ENCODE data around the gene FCSK.

FCSK gene

GRCh38 chr16:70421473-70422311 is 32.7 kb upstream of the FCSK start:
- no peak for DNase-seq (ENCODE audit: insufficient read length, low spot score)
- no peak for TF ChIP-seq POLR2A (IDR thresholded peaks at IDR 0.05; ENCODE audit: low read depth, low read length)
- FAIRE-seq: no peak

GRCh38 chr16:70422543-70422942 is 31.9 kb upstream of the FCSK start:
- TF ChIP-seq POLR2A (IDR thresholded peaks at IDR 0.05; ENCODE audit: low read depth, low read length): no peak
- no peak for DNase-seq (ENCODE audit: insufficient read length, low spot score)
- FAIRE-seq: no peak

- TF ChIP-seq POLR2A (IDR thresholded peaks at IDR 0.05; ENCODE audit: low read depth, low read length): no peak
- no peak for FAIRE-seq
These were observed 26.6 kb upstream of the FCSK start for GRCh38 chr16:70427786-70428177.

GRCh38 chr16:70428178-70428998 is 26.0 kb upstream of the FCSK start:
- no peak for TF ChIP-seq POLR2A (IDR thresholded peaks at IDR 0.05; ENCODE audit: low read depth, low read length)
- DNase-seq (ENCODE audit: insufficient read length, low spot score) (peak; percentile 93), FAIRE-seq (peak; percentile 90)

More at GRCh38 chr16:70427786-70428177, 26.6 kb upstream of the FCSK start:
- DNase-seq (ENCODE audit: insufficient read length, low spot score): no peak

- FAIRE-seq (no peak), DNase-seq (ENCODE audit: insufficient read length, low spot score) (no peak)
- TF ChIP-seq POLR2A (IDR thresholded peaks at IDR 0.05; ENCODE audit: low read depth, low read length): no peak
These were observed 24.3 kb upstream of the FCSK start for GRCh38 chr16:70429888-70430666.

GRCh38 chr16:70430667-70431536 is 23.5 kb upstream of the FCSK start:
- no peak for TF ChIP-seq POLR2A (IDR thresholded peaks at IDR 0.05; ENCODE audit: low read depth, low read length)
- FAIRE-seq (no peak), DNase-seq (ENCODE audit: insufficient read length, low spot score) (no peak)

- FAIRE-seq (no peak), DNase-seq (ENCODE audit: insufficient read length, low spot score) (no peak)
- no peak for TF ChIP-seq POLR2A (IDR thresholded peaks at IDR 0.05; ENCODE audit: low read depth, low read length)
These were observed 22.1 kb upstream of the FCSK start for GRCh38 chr16:70432356-70432722.

GRCh38 chr16:70432723-70433457 is 21.5 kb upstream of the FCSK start:
- peak; percentile 44 for DNase-seq (ENCODE audit: insufficient read length, low spot score)
- TF ChIP-seq POLR2A (IDR thresholded peaks at IDR 0.05; ENCODE audit: low read depth, low read length): no peak
- no peak for FAIRE-seq

- TF ChIP-seq POLR2A (IDR thresholded peaks at IDR 0.05; ENCODE audit: low read depth, low read length): no peak
- FAIRE-seq (no peak), DNase-seq (ENCODE audit: insufficient read length, low spot score) (peak; percentile 60)
These were observed 20.8 kb upstream of the FCSK start for GRCh38 chr16:70433458-70434103.

- FAIRE-seq (no peak), DNase-seq (ENCODE audit: insufficient read length, low spot score) (no peak)
- no peak for TF ChIP-seq POLR2A (IDR thresholded peaks at IDR 0.05; ENCODE audit: low read depth, low read length)
These were observed 19.7 kb upstream of the FCSK start for GRCh38 chr16:70434484-70435260.

- DNase-seq (ENCODE audit: insufficient read length, low spot score) (no peak), FAIRE-seq (no peak)
- TF ChIP-seq POLR2A (IDR thresholded peaks at IDR 0.05; ENCODE audit: low read depth, low read length): no peak
These were observed 17.3 kb upstream of the FCSK start for GRCh38 chr16:70437017-70437581.

Measured in H54 (cell line).